ENCODE measurements around the gene BET1L. TPM values are rescaled to one million over a fixed set of nuclear protein-coding genes. Genes with fewer than 3 reads are reported as not detected.
"Not testable (repeated sequence)": the region's sequence is repeated elsewhere in the genome, so short reads cannot be mapped to it uniquely, and the experiment has no call there.

The BET1L gene
- total and polyA plus RNA-seq, 3 experiments from 2014 or later, result 36.1 to 60.4 (median 38.5) TPM

- H3K9me3 ChIP-seq (ENCODE audit: low read length); H3K4me3 Mint-ChIP-seq; H3K27me3 ChIP-seq (ENCODE audit: insufficient read depth, low read length, poor library complexity, severe bottlenecking); CTCF ChIA-PET; H3K36me3 ChIP-seq (ENCODE audit: insufficient read depth, low read length); H3K4me3 ChIP-seq (ENCODE audit: low read length); H3K27ac ChIP-seq (ENCODE audit: low read depth, low read length); DNase-seq; POLR2A ChIA-PET; H3K9me3 Mint-ChIP-seq; H3K27me3 Mint-ChIP-seq; H3K27ac Mint-ChIP-seq; H3K4me1 ChIP-seq (ENCODE audit: insufficient read depth, low read length); H3K4me1 Mint-ChIP-seq: not testable (repeated sequence)
- H3K36me3 Mint-ChIP-seq, result peaks cover 0 to 39% (median 7%) of the 10 kb centered on the region in 3 donors
These were observed 13.5 kb upstream of the BET1L start for GRCh38 chr11:220641-221215.

GRCh38 chr11:218815-219593, 11.8 kb upstream of the BET1L start:
- Histone ChIP-seq H3K4me1 (ENCODE audit: insufficient read depth, low read length) (no peaks in the 10 kb centered on the region), H3K4me3 (ENCODE audit: low read length) (no peak overlapping the region), H3K9me3 (ENCODE audit: low read length) (no peaks in the 10 kb centered on the region), H3K27ac (ENCODE audit: low read depth, low read length) (no peak overlapping the region), H3K27me3 (ENCODE audit: insufficient read depth, low read length, poor library complexity, severe bottlenecking) (no peaks in the 10 kb centered on the region), H3K36me3 (ENCODE audit: insufficient read depth, low read length) (peaks cover 10% of the 10 kb centered on the region)
- DNase-seq, result no peak
- peaks cover 0 to 5% (median 0%) of the 10 kb centered on the region in 3 donors for H3K4me1 Mint-ChIP-seq
- CTCF ChIA-PET, result no interaction called here
- H3K36me3 Mint-ChIP-seq, result peaks cover 0 to 53% (median 9%) of the 10 kb centered on the region in 3 donors
- H3K27me3 Mint-ChIP-seq, result no peaks in the 10 kb centered on the region
- POLR2A ChIA-PET, result no interaction called here
- peaks cover 0 to 1% (median 0%) of the 10 kb centered on the region in 5 donors for H3K9me3 Mint-ChIP-seq
- H3K27ac Mint-ChIP-seq, result peak overlapping the region in 3 of 8 donors; percentile 27 to 42 (median 30)
- no peak overlapping the region for H3K4me3 Mint-ChIP-seq

- H3K4me1 Mint-ChIP-seq, result peaks cover 0 to 5% (median 0%) of the 10 kb centered on the region in 3 donors
- Histone ChIP-seq H3K27me3 (ENCODE audit: insufficient read depth, low read length, poor library complexity, severe bottlenecking) (no peaks in the 10 kb centered on the region), H3K27ac (ENCODE audit: low read depth, low read length) (no peak overlapping the region), H3K9me3 (ENCODE audit: low read length) (no peaks in the 10 kb centered on the region), H3K4me3 (ENCODE audit: low read length) (no peak overlapping the region), H3K4me1 (ENCODE audit: insufficient read depth, low read length) (no peaks in the 10 kb centered on the region), H3K36me3 (ENCODE audit: insufficient read depth, low read length) (peaks cover 20% of the 10 kb centered on the region)
- H3K4me3 Mint-ChIP-seq, result peak overlapping the region in 1 of 7 donors; percentile 52
- ChIA-PET POLR2A (no interaction called here), CTCF (interaction anchor here (0.9 to 2.4 kb wide), 2 partner anchors 33 to 87 kb away, joined by 3 to 9 read pairs; no protein-coding TSS in a partner anchor)
- no peaks in the 10 kb centered on the region for H3K9me3 Mint-ChIP-seq
- no peaks in the 10 kb centered on the region for H3K27me3 Mint-ChIP-seq
- H3K36me3 Mint-ChIP-seq, result peaks cover 0 to 60% (median 12%) of the 10 kb centered on the region in 3 donors
- peak overlapping the region in 4 of 8 donors; percentile 66 to 84 (median 76) for H3K27ac Mint-ChIP-seq
- no peak for DNase-seq
These were observed 10.5 kb upstream of the BET1L start for GRCh38 chr11:217704-218103.

- Histone ChIP-seq H3K9me3 (ENCODE audit: low read length) (no peaks in the 10 kb centered on the region), H3K27ac (ENCODE audit: low read depth, low read length) (no peak overlapping the region), H3K4me3 (ENCODE audit: low read length) (no peak overlapping the region), H3K4me1 (ENCODE audit: insufficient read depth, low read length) (no peaks in the 10 kb centered on the region), H3K36me3 (ENCODE audit: insufficient read depth, low read length) (peaks cover 34% of the 10 kb centered on the region), H3K27me3 (ENCODE audit: insufficient read depth, low read length, poor library complexity, severe bottlenecking) (no peaks in the 10 kb centered on the region)
- Mint-ChIP-seq H3K4me1 (peaks cover 2 to 8% (median 2%) of the 10 kb centered on the region in 3 donors), H3K4me3 (no peak overlapping the region), H3K27ac (peak overlapping the region in 6 of 8 donors; percentile 17 to 66 (median 42)), H3K36me3 (peaks cover 0 to 61% (median 12%) of the 10 kb centered on the region in 3 donors), H3K9me3 (no peaks in the 10 kb centered on the region), H3K27me3 (no peaks in the 10 kb centered on the region)
- DNase-seq, result no peak
- POLR2A ChIA-PET, result interaction anchor here (0.7 kb wide), 1 partner anchor 9 kb away, joined by 3 read pairs; the partner anchor contains the start of genes BET1L and RIC8A
- CTCF ChIA-PET, result interaction anchor here (0.7 to 2.4 kb wide), 3 partner anchors 9 to 89 kb away, joined by 3 to 9 read pairs (median 3); partner anchors contain the start of genes BET1L and RIC8A
These were observed 9.1 kb upstream of the BET1L start for GRCh38 chr11:216081-216974.

GRCh38 chr11:215581-216037, 8.4 kb upstream of the BET1L start:
- H3K4me1 Mint-ChIP-seq, result peaks cover 4 to 9% (median 8%) of the 10 kb centered on the region in 3 donors
- Histone ChIP-seq H3K27ac (ENCODE audit: low read depth, low read length) (no peak overlapping the region), H3K4me1 (ENCODE audit: insufficient read depth, low read length) (peaks cover 2% of the 10 kb centered on the region), H3K9me3 (ENCODE audit: low read length) (no peaks in the 10 kb centered on the region), H3K4me3 (ENCODE audit: low read length) (no peak overlapping the region), H3K36me3 (ENCODE audit: insufficient read depth, low read length) (peaks cover 41% of the 10 kb centered on the region), H3K27me3 (ENCODE audit: insufficient read depth, low read length, poor library complexity, severe bottlenecking) (no peaks in the 10 kb centered on the region)
- no peak overlapping the region for H3K4me3 Mint-ChIP-seq
- H3K9me3 Mint-ChIP-seq, result no peaks in the 10 kb centered on the region
- DNase-seq, result no peak
- peaks cover 0 to 69% (median 12%) of the 10 kb centered on the region in 3 donors for H3K36me3 Mint-ChIP-seq
- peak overlapping the region in 4 of 8 donors; percentile 17 to 70 (median 56) for H3K27ac Mint-ChIP-seq
- ChIA-PET CTCF (interaction anchor here (0.7 to 2.4 kb wide), 2 partner anchors 8 to 35 kb away, joined by 3 to 9 read pairs; partner anchors contain the start of genes BET1L and RIC8A), POLR2A (no interaction called here)
- H3K27me3 Mint-ChIP-seq, result no peaks in the 10 kb centered on the region

- peaks cover 0 to 75% (median 7%) of the 10 kb centered on the region in 3 donors for H3K36me3 Mint-ChIP-seq
- no peak for DNase-seq
- no peak overlapping the region for H3K27ac ChIP-seq (ENCODE audit: low read depth, low read length)
- H3K4me3 ChIP-seq (ENCODE audit: low read length), result no peak overlapping the region
- H3K4me1 Mint-ChIP-seq, result peaks cover 14 to 24% (median 15%) of the 10 kb centered on the region in 3 donors
- no peaks in the 10 kb centered on the region for H3K9me3 Mint-ChIP-seq
- no peaks in the 10 kb centered on the region for H3K9me3 ChIP-seq (ENCODE audit: low read length)
- H3K4me1 ChIP-seq (ENCODE audit: insufficient read depth, low read length), result peaks cover 17% of the 10 kb centered on the region
- peak overlapping the region in 1 of 7 donors; percentile 61 for H3K4me3 Mint-ChIP-seq
- peak overlapping the region in 3 of 8 donors; percentile 17 to 78 (median 68) for H3K27ac Mint-ChIP-seq
- ChIA-PET CTCF (no interaction called here), POLR2A (interaction anchor here (0.7 kb wide), 1 partner anchor 66 kb away, joined by 3 read pairs; no protein-coding TSS in a partner anchor)
- peaks cover 54% of the 10 kb centered on the region for H3K36me3 ChIP-seq (ENCODE audit: insufficient read depth, low read length)
- H3K27me3 Mint-ChIP-seq, result no peaks in the 10 kb centered on the region
- no peaks in the 10 kb centered on the region for H3K27me3 ChIP-seq (ENCODE audit: insufficient read depth, low read length, poor library complexity, severe bottlenecking)
These were observed 6.9 kb upstream of the BET1L start for GRCh38 chr11:214083-214482.

GRCh38 chr11:213111-213510, 5.9 kb upstream of the BET1L start:
- Histone ChIP-seq H3K9me3 (ENCODE audit: low read length) (no peaks in the 10 kb centered on the region), H3K4me3 (ENCODE audit: low read length) (no peak overlapping the region), H3K36me3 (ENCODE audit: insufficient read depth, low read length) (peaks cover 54% of the 10 kb centered on the region), H3K27me3 (ENCODE audit: insufficient read depth, low read length, poor library complexity, severe bottlenecking) (no peaks in the 10 kb centered on the region), H3K4me1 (ENCODE audit: insufficient read depth, low read length) (peaks cover 18% of the 10 kb centered on the region), H3K27ac (ENCODE audit: low read depth, low read length) (no peak overlapping the region)
- Mint-ChIP-seq H3K9me3 (no peaks in the 10 kb centered on the region), H3K4me1 (peaks cover 15 to 30% (median 15%) of the 10 kb centered on the region in 3 donors), H3K4me3 (peak overlapping the region in 1 of 7 donors; percentile 11), H3K36me3 (peaks cover 0 to 75% (median 7%) of the 10 kb centered on the region in 3 donors), H3K27ac (peak overlapping the region in 4 of 8 donors; percentile 18 to 87 (median 64)), H3K27me3 (no peaks in the 10 kb centered on the region)
- DNase-seq, result no peak
- CTCF ChIA-PET, result no interaction called here
- POLR2A ChIA-PET, result interaction anchor here (0.7 kb wide), 1 partner anchor 67 kb away, joined by 3 read pairs; no protein-coding TSS in a partner anchor

Measured in CD8-positive, alpha-beta memory T cell (primary cell).